HepG2 (cell line): ENCODE measurements around the gene C10orf53. TPM values are rescaled to one million over a fixed set of nuclear protein-coding genes. Genes with fewer than 3 reads are reported as not detected.

Source experiments
- ATAC-seq: fragments of 200-7000 bp; cut with Tn5 transposase; 3 replicates; pipeline ENCODE4 v1.9.1; 2020; ENCODE audit warnings: mild to moderate bottlenecking, moderate library complexity
- BruUV-seq: library from RNA; stranded (reverse); fragments of 400-500 nt; replicated peaks from 2 replicates; lab custom pipeline; 2021; lab: Mats Ljungman, UMichigan
- CTCF ChIA-PET: fragments of 300-600 bp; formaldehyde crosslinking; extraction: SDS; loops from one replicate; lab custom pipeline; 2021; ENCODE audit warnings: low total read pairs, inconsistent platforms, low intra/inter-chr PET ratio; lab: Yijun Ruan, JAX
- POLR2A ChIA-PET: fragments of 350-600 bp; sonication (Branson Sonifier 250); formaldehyde crosslinking; loops from one replicate; lab custom pipeline; 2020; ENCODE audit warnings: antibody characterized with exemption, inconsistent platforms; lab: Yijun Ruan, JAX
- DNase-seq: peaks from one replicate; pipeline ENCODE4 v3.0.0-alpha.2; 2015; ENCODE audit warnings: low spot score
- FAIRE-seq: peaks from 3 replicates; lab custom pipeline; 2011; peaks lifted over from hg19 to GRCh38; lab: Jason Lieb, UNC
- H2AFZ ChIP-seq: one replicate; pipeline ENCODE4 v1.6.1; 2011; ENCODE audit warnings: low read length, inconsistent platforms
- H3K27ac ChIP-seq: fragments of 300-600 bp; 3 replicates; pipeline ENCODE4 v1.8.0; 2011; ENCODE audit warnings: mixed run types, mild to moderate bottlenecking, mixed read lengths, low read length, inconsistent platforms; ENCODE audit not compliant: insufficient read depth; ENCODE audit errors: extremely low read length
- H3K27me3 ChIP-seq, 2 experiments: fragments of 200-600 bp in 1 of 2; 2 replicates in 1 of 2; 3 replicates in 1 of 2; pipeline versions ENCODE4 v1.6.0 to v1.8.0; 2011; ENCODE audit warnings: low read length in 2 of 2, mild to moderate bottlenecking in 2 of 2, moderate library complexity in 2 of 2, inconsistent platforms in 1 of 2; ENCODE audit not compliant: insufficient read depth in 2 of 2, control insufficient read depth in 1 of 2
- H3K36me3 ChIP-seq, 2 experiments: fragments of 200-600 bp in 1 of 2; replicated peaks in 1 of 2; 2 replicates in 1 of 2; 3 replicates in 1 of 2; pipeline versions ENCODE4 v1.5.1 to v1.8.0; 2011; ENCODE audit warnings: low read length in 2 of 2, inconsistent platforms in 1 of 2; ENCODE audit not compliant: insufficient read depth in 2 of 2, control insufficient read depth in 1 of 2
- H3K4me1 ChIP-seq: 2 replicates; pipeline ENCODE4 v1.5.1; 2012; ENCODE audit warnings: low read length, inconsistent platforms; ENCODE audit not compliant: insufficient read depth
- H3K4me2 ChIP-seq: 2 replicates; pipeline ENCODE4 v1.6.0; 2011; ENCODE audit warnings: low read depth, low read length, inconsistent platforms
- H3K4me3 ChIP-seq, 3 experiments: fragments of 200-600 bp in 1 of 3; sonication (generic), shearing (Covaris generic) in 1 of 3; replicated peaks in 1 of 3; 2 replicates each; pipeline ENCODE4 v1.5.1; 2011 to 2016; ENCODE audit warnings: low read length in 3 of 3, inconsistent platforms in 2 of 3, low read depth in 2 of 3, mild to moderate bottlenecking in 2 of 3, control low read depth in 1 of 3, mixed read lengths in 1 of 3; ENCODE audit not compliant: insufficient read depth in 1 of 3
- H3K79me2 ChIP-seq: one replicate; pipeline ENCODE4 v1.6.1; 2011; ENCODE audit warnings: low read length, inconsistent platforms; ENCODE audit not compliant: insufficient read depth
- H3K9ac ChIP-seq: 2 replicates; pipeline ENCODE4 v1.6.0; 2011; ENCODE audit warnings: mild to moderate bottlenecking, low read depth, low read length, inconsistent platforms; ENCODE audit not compliant: insufficient read depth
- H3K9me3 ChIP-seq: 2 replicates; pipeline ENCODE4 v1.5.1; 2012; ENCODE audit warnings: mild to moderate bottlenecking, low read length
- H4K20me1 ChIP-seq: 2 replicates; pipeline ENCODE4 v1.6.0; 2011; ENCODE audit warnings: inconsistent platforms, mild to moderate bottlenecking, low read length, moderate library complexity; ENCODE audit not compliant: insufficient read depth
- FLYWCH1 ChIP-seq: sonication (generic); formaldehyde crosslinking; IDR thresholded peaks from 2 replicates; pipeline ENCODE4 v1.8.1; 2023; ENCODE audit warnings: mild to moderate bottlenecking, missing genetic modification reagents
- TARDBP ChIP-seq: sonication (generic); formaldehyde crosslinking; IDR thresholded peaks from 2 replicates; pipeline ENCODE4 v1.8.0; 2022; ENCODE audit warnings: mild to moderate bottlenecking, missing genetic modification reagents
- ZNF543 ChIP-seq: sonication (generic); formaldehyde crosslinking; IDR thresholded peaks from 2 replicates; pipeline ENCODE4 v1.4.0; 2020; ENCODE audit warnings: mild to moderate bottlenecking, missing genetic modification reagents
- ZNF629 ChIP-seq: sonication (generic); formaldehyde crosslinking; conservative IDR thresholded peaks from 2 replicates; pipeline ENCODE4 v1.5.0; 2020; ENCODE audit warnings: missing genetic modification reagents
- WGBS: methylation state at CpG from one replicate; pipeline ENCODE4 v1.1.6; 2017; ENCODE audit warnings: low lambda C conversion rate; 5-methylcytosine and 5-hydroxymethylcytosine counted together
- in situ Hi-C: cut with HindIII; loops from 2 replicates; pipeline ENCODE4 v1.10.0; 2017; ENCODE audit warnings: low pct_unique_long_range_greater_than_20kb; ENCODE audit not compliant: extremely low pct_ligation_motif_present
- intact Hi-C: fragments of 100-400 bp; cut with micrococcal nuclease; formaldehyde crosslinking; loops from one replicate; pipeline ENCODE4 v1.10.0; 2022; ENCODE audit not compliant: unreplicated experiment
- polyA plus RNA-seq, 8 experiments: library from polyadenylated mRNA; depleted of rRNA in 3 of 8; stranded (reverse) in 7 of 8; unstranded in 1 of 8; fragments of >200 nt; fragmentation: Illumina TruSeq in 4 of 8; extraction: Trizol in 4 of 8; gene quantifications; 2 replicates each; pipeline versions ENCODE4 v1.2.1 to v1.2.3, GENCODE V29; 2011 to 2016; ENCODE audit warnings: low read depth in 4 of 8, missing spikeins in 1 of 8, mixed read lengths in 1 of 8; ENCODE audit not compliant: insufficient read depth in 1 of 8
- total RNA-seq, 5 experiments: library from RNA; depleted of rRNA; stranded (reverse); fragments of >200 nt; fragmentation: Illumina TruSeq; extraction: Trizol; gene quantifications; 2 replicates each; pipeline ENCODE4 v1.2.3, GENCODE V29; 2016; ENCODE audit warnings: low read depth in 1 of 5
- TF ChIP-seq, protein P1 (sequence below): sonication (generic); formaldehyde crosslinking; IDR thresholded peaks from 2 replicates; pipeline ENCODE4 v1.4.0; 2020; ENCODE audit warnings: missing genetic modification reagents

The C10orf53 gene
- total and polyA plus RNA-seq, 2 of the 13 experiments (the other 11 are each of a cell fraction or from before 2014, with no cell fraction given), result not detected

- 21% methylated on average over 11 of the region's 12 CpGs for WGBS
- POLR2A ChIA-PET, result no interaction called here
- Histone ChIP-seq H3K4me3 (no peak overlapping the region), H2AFZ (no peak overlapping the region), H3K4me2 (no peak overlapping the region), H3K27ac (no peak overlapping the region), H4K20me1 (no peaks in the 10 kb centered on the region), H3K9ac (no peak overlapping the region), H3K9me3 (no peaks in the 10 kb centered on the region), H3K27me3 (peaks cover 9 to 57% of the 10 kb centered on the region in 2 experiments; a peak in 4 of 5 replicates), H3K4me1 (no peaks in the 10 kb centered on the region), H3K36me3 (no peaks in the 10 kb centered on the region), H3K79me2 (no peaks in the 10 kb centered on the region)
- TF ChIP-seq FLYWCH1 (CRISPR knock-in tag) (no peak), TARDBP (no peak), ZNF629 (CRISPR knock-in tag) (no peak)
- TF ChIP-seq, protein P1, sequence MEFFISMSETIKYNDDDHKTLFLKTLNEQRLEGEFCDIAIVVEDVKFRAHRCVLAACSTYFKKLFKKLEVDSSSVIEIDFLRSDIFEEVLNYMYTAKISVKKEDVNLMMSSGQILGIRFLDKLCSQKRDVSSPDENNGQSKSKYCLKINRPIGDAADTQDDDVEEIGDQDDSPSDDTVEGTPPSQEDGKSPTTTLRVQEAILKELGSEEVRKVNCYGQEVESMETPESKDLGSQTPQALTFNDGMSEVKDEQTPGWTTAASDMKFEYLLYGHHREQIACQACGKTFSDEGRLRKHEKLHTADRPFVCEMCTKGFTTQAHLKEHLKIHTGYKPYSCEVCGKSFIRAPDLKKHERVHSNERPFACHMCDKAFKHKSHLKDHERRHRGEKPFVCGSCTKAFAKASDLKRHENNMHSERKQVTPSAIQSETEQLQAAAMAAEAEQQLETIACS (CRISPR knock-in tag), result no peak
- ATAC-seq (no peak), DNase-seq (no peak), FAIRE-seq (no peak)
- in situ Hi-C loops, result no loop called here
- intact Hi-C loops, result no loop called here
- CTCF ChIA-PET, result no interaction called here
- no TSS peak for BruUV-seq
Measured at GRCh38 chr10:49689882-49690510, 10.5 kb downstream of the C10orf53 start.

DNA sequence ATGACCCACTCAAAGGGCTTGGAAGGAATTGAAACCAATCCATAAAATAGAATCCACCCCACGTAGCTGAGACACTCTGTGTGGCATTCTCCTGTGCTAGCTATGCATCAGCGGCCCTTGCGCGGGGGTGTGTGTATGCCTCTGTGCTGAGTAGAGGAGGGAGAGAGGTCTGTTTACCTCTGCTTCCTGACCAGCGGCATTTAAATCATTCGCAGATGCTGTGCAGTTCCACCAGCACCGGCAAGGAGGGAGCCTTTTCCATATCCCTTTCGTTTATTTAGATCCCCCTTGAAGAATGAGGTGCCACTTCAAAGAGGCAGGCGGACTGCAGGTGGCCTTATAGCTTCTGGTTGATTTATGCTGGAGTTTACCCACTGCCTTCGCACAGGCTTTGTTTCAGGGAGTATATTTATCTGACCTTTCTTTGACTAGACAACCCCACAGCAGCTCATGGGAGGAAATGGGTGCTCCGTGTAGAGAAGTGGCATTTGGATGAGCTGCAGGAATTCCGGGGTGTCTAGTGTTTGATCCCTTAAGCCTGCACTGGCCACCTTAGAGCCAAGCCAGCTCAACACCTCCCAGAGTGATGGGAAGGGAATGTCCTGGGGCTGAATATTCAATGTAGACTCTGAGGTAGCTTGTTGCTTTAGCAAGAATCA, 11.4 kb downstream of the C10orf53 start:
- Histone ChIP-seq H3K27me3 (peaks cover 9 to 64% of the 10 kb centered on the region in 2 experiments; a peak in 4 of 5 replicates), H3K9ac (no peak overlapping the region), H3K4me3 (no peak overlapping the region), H3K9me3 (no peaks in the 10 kb centered on the region), H3K27ac (no peak overlapping the region), H3K79me2 (no peaks in the 10 kb centered on the region), H3K4me2 (no peak overlapping the region), H2AFZ (no peak overlapping the region), H4K20me1 (no peaks in the 10 kb centered on the region), H3K36me3 (no peaks in the 10 kb centered on the region), H3K4me1 (no peaks in the 10 kb centered on the region)
- FAIRE-seq, result no peak
- ChIA-PET POLR2A (no interaction called here), CTCF (no interaction called here)
- DNase-seq, result no peak
- TF ChIP-seq ZNF543 (CRISPR knock-in tag), result no peak
- WGBS, result 19% methylated on average over 11 of the region's 12 CpGs
- ATAC-seq, result no peak
- intact Hi-C loops (no loop called here), in situ Hi-C loops (no loop called here)
- no TSS peak for BruUV-seq
